CD4-positive, alpha-beta T cell (primary cell): ENCODE results near the gene KIR2DL3. TPM values are rescaled to one million over a fixed set of nuclear protein-coding genes. Genes with fewer than 3 reads are reported as not detected.

Experiments
- ATAC-seq: fragments of 200-7000 bp; cut with Tn5 transposase; one replicate; pipeline ENCODE4 v1.10.0; 2022; ENCODE audit warnings: mild to moderate bottlenecking; ENCODE audit not compliant: poor library complexity
- CTCF ChIA-PET: fragments of 350-600 bp; sonication (Branson Sonifier 250); formaldehyde crosslinking; loops from one replicate; lab custom pipeline; 2021; ENCODE audit warnings: antibody characterized with exemption, inconsistent platforms; lab: Charles Lee
- POLR2A ChIA-PET: fragments of 350-600 bp; sonication (Branson Sonifier 250); formaldehyde crosslinking; loops from one replicate; lab custom pipeline; 2021; ENCODE audit warnings: antibody characterized with exemption, inconsistent platforms; lab: Charles Lee
- DNase-seq, 14 experiments: peaks; one replicate each; pipeline ENCODE4 v3.0.0-alpha.2; 2013 to 2020; ENCODE audit warnings: mixed read lengths in 2 of 14
- H3K27ac ChIP-seq, 2 donors: one replicate each; pipeline versions ENCODE4 v1.5.1 to v1.7.0; 2013; ENCODE audit warnings: low read length in 2 of 2, low read depth in 1 of 2, mild to moderate bottlenecking in 1 of 2
- H3K27me3 ChIP-seq, 2 experiments: 1 replicate in 1 of 2; 2 replicates in 1 of 2; pipeline versions ENCODE4 v1.6.1 to v1.7.0; 2013; ENCODE audit warnings: low read length in 2 of 2, control low read depth in 1 of 2, mild to moderate bottlenecking in 1 of 2, moderate library complexity in 1 of 2; ENCODE audit not compliant: insufficient read depth in 2 of 2, control insufficient read depth in 1 of 2
- H3K36me3 ChIP-seq: one replicate; pipeline ENCODE4 v1.6.1; 2013; ENCODE audit warnings: low read length, control low read depth; ENCODE audit not compliant: insufficient read depth
- H3K4me1 ChIP-seq: one replicate; pipeline ENCODE4 v1.6.1; 2013; ENCODE audit warnings: low read length, control low read depth; ENCODE audit not compliant: insufficient read depth
- H3K4me3 ChIP-seq: one replicate; pipeline ENCODE4 v1.5.1; 2013; ENCODE audit warnings: mild to moderate bottlenecking, low read length, moderate library complexity
- H3K9me3 ChIP-seq, 2 experiments: 1 replicate in 1 of 2; 2 replicates in 1 of 2; pipeline versions ENCODE4 v1.6.1 to v1.7.0; 2013; ENCODE audit warnings: low read length in 2 of 2, mild to moderate bottlenecking in 2 of 2, control low read depth in 1 of 2, moderate library complexity in 1 of 2; ENCODE audit not compliant: control insufficient read depth in 1 of 2, insufficient read depth in 1 of 2
- H3K27ac Mint-ChIP-seq: one replicate; pipeline ENCODE4 v1.8.0; 2020; ENCODE audit warnings: mixed read lengths
- H3K27me3 Mint-ChIP-seq: one replicate; pipeline ENCODE4 v1.8.0; 2021; ENCODE audit warnings: mixed read lengths
- H3K36me3 Mint-ChIP-seq: one replicate; pipeline ENCODE4 v1.8.0; 2021; ENCODE audit warnings: low read depth, mixed read lengths
- H3K4me1 Mint-ChIP-seq: one replicate; pipeline ENCODE4 v1.8.0; 2021; ENCODE audit warnings: low read depth, mixed read lengths
- H3K4me3 Mint-ChIP-seq: one replicate; pipeline ENCODE4 v1.8.0; 2020; ENCODE audit warnings: mild to moderate bottlenecking, mixed read lengths
- H3K9me3 Mint-ChIP-seq: one replicate; pipeline ENCODE4 v1.8.0; 2020; ENCODE audit warnings: mixed read lengths
- intact Hi-C, 2 experiments: fragments of 100-400 bp; cut with DNase I in 1 of 2; cut with micrococcal nuclease in 1 of 2; formaldehyde crosslinking; loops; one replicate each; pipeline versions ENCODE4 v1.15.1 to v1.9.0; 2023 to 2025; cut with DNase I, micrococcal nuclease
- total RNA-seq, 174 experiments: library from RNA in 2 of 174; stranded (reverse) in 2 of 174; gene quantifications; one replicate each; pipeline ENCODE4 v1.2.3 and lab custom pipeline; 2021 to 2026
- TF ChIP-seq, protein P1 (sequence below): fragments of 200-600 bp; IDR thresholded peaks from one replicate; pipeline ENCODE4 v1.8.0; 2022; ENCODE audit warnings: antibody characterized with exemption, mild to moderate bottlenecking

The KIR2DL3 gene
- total RNA-seq, 2 experiments from 2014 or later, result not detected

- ChIA-PET CTCF (no interaction called here), POLR2A (no interaction called here)
- Mint-ChIP-seq H3K4me1 (peaks cover 12% of the 10 kb centered on the region), H3K4me3 (no peak overlapping the region), H3K27ac (no peak overlapping the region), H3K27me3 (peaks cover 33% of the 10 kb centered on the region), H3K9me3 (no peaks in the 10 kb centered on the region), H3K36me3 (no peaks in the 10 kb centered on the region)
- intact Hi-C loops, result no loop called here
- H3K4me3 ChIP-seq, result no peak overlapping the region
- peaks cover 0 to 2% of the 10 kb centered on the region in 2 experiments for H3K27me3 ChIP-seq
- ATAC-seq (no peak), DNase-seq (no peak)
- no peak overlapping the region for H3K27ac ChIP-seq
- peaks cover 0 to 4% of the 10 kb centered on the region in 2 experiments for H3K9me3 ChIP-seq
- H3K4me1 ChIP-seq, result no peaks in the 10 kb centered on the region
- H3K36me3 ChIP-seq, result no peaks in the 10 kb centered on the region
- TF ChIP-seq, protein P1, sequence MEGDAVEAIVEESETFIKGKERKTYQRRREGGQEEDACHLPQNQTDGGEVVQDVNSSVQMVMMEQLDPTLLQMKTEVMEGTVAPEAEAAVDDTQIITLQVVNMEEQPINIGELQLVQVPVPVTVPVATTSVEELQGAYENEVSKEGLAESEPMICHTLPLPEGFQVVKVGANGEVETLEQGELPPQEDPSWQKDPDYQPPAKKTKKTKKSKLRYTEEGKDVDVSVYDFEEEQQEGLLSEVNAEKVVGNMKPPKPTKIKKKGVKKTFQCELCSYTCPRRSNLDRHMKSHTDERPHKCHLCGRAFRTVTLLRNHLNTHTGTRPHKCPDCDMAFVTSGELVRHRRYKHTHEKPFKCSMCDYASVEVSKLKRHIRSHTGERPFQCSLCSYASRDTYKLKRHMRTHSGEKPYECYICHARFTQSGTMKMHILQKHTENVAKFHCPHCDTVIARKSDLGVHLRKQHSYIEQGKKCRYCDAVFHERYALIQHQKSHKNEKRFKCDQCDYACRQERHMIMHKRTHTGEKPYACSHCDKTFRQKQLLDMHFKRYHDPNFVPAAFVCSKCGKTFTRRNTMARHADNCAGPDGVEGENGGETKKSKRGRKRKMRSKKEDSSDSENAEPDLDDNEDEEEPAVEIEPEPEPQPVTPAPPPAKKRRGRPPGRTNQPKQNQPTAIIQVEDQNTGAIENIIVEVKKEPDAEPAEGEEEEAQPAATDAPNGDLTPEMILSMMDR, result no peak
Measured at GRCh38 chr19:54791476-54791875, 53.2 kb downstream of the KIR2DL3 start.

DNA sequence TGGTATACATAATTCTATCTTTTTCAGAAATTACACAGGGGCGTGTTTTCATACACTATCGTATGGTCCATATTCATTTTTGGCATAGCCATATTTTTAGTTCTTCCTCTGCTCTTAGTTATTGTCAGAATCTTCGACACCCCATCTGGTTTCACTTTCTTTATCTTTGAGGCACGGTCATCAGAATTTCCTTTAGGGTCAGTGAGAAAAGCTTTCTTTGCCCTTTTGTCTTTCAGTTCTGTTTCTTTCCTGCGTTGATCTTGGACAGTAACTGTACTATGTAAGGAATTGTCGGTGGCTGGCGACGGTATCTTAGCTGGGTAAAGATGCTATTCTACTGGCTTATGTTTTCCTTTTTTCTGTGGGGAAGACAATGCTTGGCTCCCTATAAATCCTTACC is 54.5 kb downstream of the KIR2DL3 start:
- Mint-ChIP-seq H3K27ac (no peak overlapping the region), H3K4me3 (peak overlapping the region; percentile 59), H3K4me1 (peaks cover 12% of the 10 kb centered on the region), H3K27me3 (peaks cover 36% of the 10 kb centered on the region), H3K9me3 (no peaks in the 10 kb centered on the region), H3K36me3 (no peaks in the 10 kb centered on the region)
- peak in 2 of 14 experiments; percentile 16 to 35 for DNase-seq
- intact Hi-C loops, result no loop called here
- no peak for ATAC-seq
- Histone ChIP-seq H3K4me1 (no peaks in the 10 kb centered on the region), H3K27ac (no peak overlapping the region), H3K4me3 (peak overlapping the region; percentile 42), H3K9me3 (peaks cover 0 to 4% of the 10 kb centered on the region in 2 experiments), H3K27me3 (peaks cover 4 to 9% of the 10 kb centered on the region in 2 experiments), H3K36me3 (no peaks in the 10 kb centered on the region)
- ChIA-PET CTCF (no interaction called here), POLR2A (no interaction called here)
- TF ChIP-seq, protein P1, result no peak

- H3K27me3 Mint-ChIP-seq, result peaks cover 47% of the 10 kb centered on the region
- H3K4me3 ChIP-seq, result no peak overlapping the region
- no peak overlapping the region for H3K27ac ChIP-seq
Measured at GRCh38 chr19:54795758-54796157, 57.4 kb downstream of the KIR2DL3 start.

More at GRCh38 chr19:54795758-54796157, 57.4 kb downstream of the KIR2DL3 start:
- Mint-ChIP-seq H3K4me3 (no peak overlapping the region), H3K27ac (no peak overlapping the region), H3K9me3 (peaks cover 3% of the 10 kb centered on the region), H3K4me1 (peaks cover 12% of the 10 kb centered on the region), H3K36me3 (no peaks in the 10 kb centered on the region)
- Histone ChIP-seq H3K27me3 (peaks cover 5 to 9% of the 10 kb centered on the region in 2 experiments), H3K4me1 (no peaks in the 10 kb centered on the region), H3K9me3 (no peaks in the 10 kb centered on the region), H3K36me3 (no peaks in the 10 kb centered on the region)
- ChIA-PET POLR2A (no interaction called here), CTCF (no interaction called here)
- TF ChIP-seq, protein P1, result no peak
- DNase-seq (peak in 2 of 14 experiments; percentile 15 to 27), ATAC-seq (no peak)
- intact Hi-C loops, result no loop called here

Other genes starting within 250 kb of the KIR2DL3 start
- 1 to 10 TPM in 1 of 2 experiments, not detected in 1; 1.2 TPM for gene LAIR2, start 235.7 kb upstream of the KIR2DL3 start, total RNA-seq
- under 1 TPM; 0.78 to 0.91 TPM for gene LILRA2, start 164.7 kb upstream of the KIR2DL3 start, total RNA-seq
- gene LILRA1, start 144.9 kb upstream of the KIR2DL3 start, total RNA-seq, result under 1 TPM; 0.27 to 0.36 TPM
- gene LILRB1, start 108.0 kb upstream of the KIR2DL3 start, total RNA-seq, result under 1 TPM; 0.22 to 0.38 TPM
- gene LILRB4, start 75.5 kb upstream of the KIR2DL3 start, total RNA-seq, result under 1 TPM; 0.22 to 0.60 TPM
- not detected for gene KIR3DL3, start 14.1 kb upstream of the KIR2DL3 start, total RNA-seq
- not detected for gene KIR2DL1, start 31.3 kb downstream of the KIR2DL3 start, total RNA-seq
- gene KIR2DL4, start 65.1 kb downstream of the KIR2DL3 start, total RNA-seq, result not detected
- not detected for gene KIR3DL1, start 78.0 kb downstream of the KIR2DL3 start, total RNA-seq
- under 1 TPM; 0.14 to 0.27 TPM for gene KIR2DS4, start 94.2 kb downstream of the KIR2DL3 start, total RNA-seq
- gene KIR3DL2, start 111.9 kb downstream of the KIR2DL3 start, total RNA-seq, result 1 to 10 TPM; 1.4 to 1.6 TPM
- 1 to 10 TPM in 1 of 2 experiments, under 1 TPM in 1; 0.96 to 1.4 TPM for gene FCAR, start 135.7 kb downstream of the KIR2DL3 start, total RNA-seq
- gene NCR1, start 167.6 kb downstream of the KIR2DL3 start, total RNA-seq, result not detected
- not detected for gene NLRP7, start 209.0 kb downstream of the KIR2DL3 start, total RNA-seq
- gene NLRP2, start 227.9 kb downstream of the KIR2DL3 start, total RNA-seq, result 1 to 10 TPM; 6.5 to 8.1 TPM